HFFc6 (cell line): ENCODE data around the gene SPINDOC. TPM values are rescaled to one million over a fixed set of nuclear protein-coding genes. Genes with fewer than 3 reads are reported as not detected.

Source experiments
- DNase-seq: peaks from one replicate; pipeline ENCODE4 v3.0.0-alpha.2; 2018
- H3K27ac Mint-ChIP-seq: 2 replicates; pipeline ENCODE4 v1.8.0; 2020; ENCODE audit warnings: mild to moderate bottlenecking, mixed read lengths
- H3K27me3 Mint-ChIP-seq: 2 replicates; pipeline ENCODE4 v1.8.0; 2021; ENCODE audit warnings: mild to moderate bottlenecking, moderate library complexity, mixed read lengths; ENCODE audit not compliant: insufficient read depth
- H3K36me3 Mint-ChIP-seq: 2 replicates; pipeline ENCODE4 v1.8.0; 2021; ENCODE audit warnings: low read depth, mixed read lengths
- H3K4me1 Mint-ChIP-seq: 2 replicates; pipeline ENCODE4 v1.8.0; 2020; ENCODE audit warnings: low read depth, mixed read lengths
- H3K4me3 Mint-ChIP-seq: 2 replicates; pipeline ENCODE4 v1.8.0; 2020; ENCODE audit warnings: mild to moderate bottlenecking, moderate library complexity, mixed read lengths
- H3K9me3 Mint-ChIP-seq: 2 replicates; pipeline ENCODE4 v1.8.0; 2020; ENCODE audit warnings: mild to moderate bottlenecking, mixed read lengths
- total RNA-seq, 6 experiments: library from RNA; stranded (reverse); fragmentation: NEBNext Ultra II Directional; extraction: Animal tissue kit (Norgen Biotek cat#: 25700); gene quantifications; 2 replicates in 1 of 6; 3 replicates in 5 of 6; pipeline ENCODE4 v1.2.3, GENCODE V29; 2021
- TF ChIP-seq, protein P1 (sequence below): fragments of 200-600 bp; sonication (generic); IDR thresholded peaks from 2 replicates; pipeline ENCODE4 v1.5.0; 2021; ENCODE audit warnings: antibody characterized with exemption, mild to moderate bottlenecking

SPINDOC gene
- total RNA-seq, 6 experiments from 2014 or later, result 24.7 to 31.7 (median 29.5) TPM

DNA sequence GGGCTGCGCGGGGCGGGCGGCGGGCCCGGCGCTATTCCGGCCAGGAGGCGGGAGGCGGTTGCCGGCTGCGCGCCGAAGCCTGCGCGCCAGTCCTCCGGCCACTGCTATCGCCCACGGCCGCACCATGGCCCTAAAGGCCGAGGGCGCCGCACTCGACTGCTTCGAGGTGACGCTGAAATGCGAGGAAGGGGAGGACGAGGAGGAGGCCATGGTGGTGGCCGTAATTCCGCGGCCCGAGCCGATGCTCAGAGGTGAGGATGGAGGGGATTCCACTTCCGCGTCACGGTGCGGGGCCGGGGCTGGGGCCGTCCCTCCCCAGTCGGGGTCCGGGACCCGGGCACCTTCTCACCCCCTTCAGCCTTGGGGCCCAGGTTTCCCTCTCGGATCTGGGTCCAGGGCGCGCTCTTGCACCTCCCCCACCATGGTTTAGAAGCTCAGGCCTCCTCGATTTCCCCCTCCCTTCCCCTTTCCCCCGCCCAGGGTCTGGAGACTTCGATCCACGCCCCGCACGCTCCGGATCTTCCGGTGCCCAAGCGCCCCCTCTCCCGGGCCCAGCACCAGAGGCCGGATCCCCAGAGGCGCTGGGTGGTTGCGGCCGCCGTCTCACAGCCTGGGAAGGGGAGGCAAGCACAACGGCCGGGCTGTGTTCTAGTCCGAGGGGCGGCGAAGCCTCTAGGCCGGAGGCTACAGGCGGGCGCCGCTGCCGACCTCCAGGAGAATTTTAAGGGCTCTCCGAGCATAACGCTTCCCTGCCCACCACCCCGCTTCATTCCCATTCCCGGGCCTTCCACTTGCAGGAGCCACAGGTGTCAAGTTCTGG, 517 bp downstream of the SPINDOC start:
- Mint-ChIP-seq H3K27ac (peak overlapping the region; percentile 57), H3K4me3 (peak overlapping the region; percentile 92), H3K4me1 (peaks cover 39% of the 10 kb centered on the region), H3K36me3 (peaks cover 14% of the 10 kb centered on the region), H3K27me3 (no peaks in the 10 kb centered on the region; the same call in 1 of the 2 replicates), H3K9me3 (no peaks in the 10 kb centered on the region)
- TF ChIP-seq, protein P1, sequence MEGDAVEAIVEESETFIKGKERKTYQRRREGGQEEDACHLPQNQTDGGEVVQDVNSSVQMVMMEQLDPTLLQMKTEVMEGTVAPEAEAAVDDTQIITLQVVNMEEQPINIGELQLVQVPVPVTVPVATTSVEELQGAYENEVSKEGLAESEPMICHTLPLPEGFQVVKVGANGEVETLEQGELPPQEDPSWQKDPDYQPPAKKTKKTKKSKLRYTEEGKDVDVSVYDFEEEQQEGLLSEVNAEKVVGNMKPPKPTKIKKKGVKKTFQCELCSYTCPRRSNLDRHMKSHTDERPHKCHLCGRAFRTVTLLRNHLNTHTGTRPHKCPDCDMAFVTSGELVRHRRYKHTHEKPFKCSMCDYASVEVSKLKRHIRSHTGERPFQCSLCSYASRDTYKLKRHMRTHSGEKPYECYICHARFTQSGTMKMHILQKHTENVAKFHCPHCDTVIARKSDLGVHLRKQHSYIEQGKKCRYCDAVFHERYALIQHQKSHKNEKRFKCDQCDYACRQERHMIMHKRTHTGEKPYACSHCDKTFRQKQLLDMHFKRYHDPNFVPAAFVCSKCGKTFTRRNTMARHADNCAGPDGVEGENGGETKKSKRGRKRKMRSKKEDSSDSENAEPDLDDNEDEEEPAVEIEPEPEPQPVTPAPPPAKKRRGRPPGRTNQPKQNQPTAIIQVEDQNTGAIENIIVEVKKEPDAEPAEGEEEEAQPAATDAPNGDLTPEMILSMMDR, result no peak; the same call in 1 of the 2 replicates
- DNase-seq, result no peak

- Mint-ChIP-seq H3K27me3 (no peaks in the 10 kb centered on the region; the same call in 1 of the 2 replicates), H3K4me1 (peaks cover 39% of the 10 kb centered on the region), H3K9me3 (no peaks in the 10 kb centered on the region), H3K4me3 (peak overlapping the region; percentile 92), H3K27ac (peak overlapping the region; percentile 57), H3K36me3 (peaks cover 14% of the 10 kb centered on the region)
- no peak for DNase-seq
- TF ChIP-seq, protein P1, result no peak
Measured at GRCh38 chr11:63814383-63814736, 1.1 kb downstream of the SPINDOC start.

- Mint-ChIP-seq H3K36me3 (peaks cover 18% of the 10 kb centered on the region), H3K27me3 (no peaks in the 10 kb centered on the region; the same call in 1 of the 2 replicates), H3K4me1 (peaks cover 39% of the 10 kb centered on the region), H3K9me3 (no peaks in the 10 kb centered on the region), H3K4me3 (no peak overlapping the region), H3K27ac (no peak overlapping the region)
- DNase-seq, result no peak
- TF ChIP-seq, protein P1, result no peak
Measured at GRCh38 chr11:63816166-63816565, 2.9 kb downstream of the SPINDOC start.

DNA sequence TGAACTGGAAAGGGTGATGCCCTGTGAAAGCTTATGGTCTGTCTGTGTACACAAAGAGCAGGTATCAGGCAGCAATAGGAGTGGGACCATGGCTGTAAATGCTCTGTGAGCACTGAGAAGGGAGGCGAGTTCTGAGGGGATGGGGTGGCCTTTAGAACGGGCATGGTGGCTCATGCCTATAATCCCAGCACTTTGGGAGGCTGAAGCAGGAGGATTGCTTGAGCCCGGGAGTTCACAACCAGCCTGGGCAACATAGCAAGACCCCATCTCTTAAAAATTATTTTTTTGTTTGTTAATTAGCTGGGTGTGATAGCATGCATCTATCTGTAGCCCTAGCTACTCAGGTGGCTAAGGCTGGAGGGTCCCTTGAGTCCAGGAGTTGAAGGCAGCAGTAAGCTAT, 3.5 kb downstream of the SPINDOC start:
- no peak for DNase-seq
- Mint-ChIP-seq H3K4me1 (peaks cover 35% of the 10 kb centered on the region), H3K27me3 (no peaks in the 10 kb centered on the region), H3K36me3 (peaks cover 20% of the 10 kb centered on the region), H3K4me3 (no peak overlapping the region), H3K27ac (no peak overlapping the region), H3K9me3 (no peaks in the 10 kb centered on the region)
- TF ChIP-seq, protein P1, result no peak

- H3K27me3 Mint-ChIP-seq, result no peaks in the 10 kb centered on the region
- no peak for DNase-seq
- H3K27ac Mint-ChIP-seq, result no peak overlapping the region
- peaks cover 25% of the 10 kb centered on the region for H3K4me1 Mint-ChIP-seq
- no peak overlapping the region for H3K4me3 Mint-ChIP-seq
- H3K36me3 Mint-ChIP-seq, result peaks cover 28% of the 10 kb centered on the region
- TF ChIP-seq, protein P1, result no peak
- no peaks in the 10 kb centered on the region for H3K9me3 Mint-ChIP-seq
Measured at GRCh38 chr11:63817758-63818498, 4.7 kb downstream of the SPINDOC start.
